NCI-H1694 treated with DMSO at 0.1 percent for 48 hours (cell line): ENCODE data around the gene WWOX.

ENCODE experiments used
- DNase-seq: peaks from one replicate; lab custom pipeline; 2025; lab: John Stamatoyannopoulos, UW

WWOX gene

GRCh38 chr16:78530283-78530682 is 430.8 kb downstream of the WWOX start:
- DNase-seq: no peak

- no peak for DNase-seq
Observed at GRCh38 chr16:78535098-78535497, 435.6 kb downstream of the WWOX start.

GRCh38 chr16:78537511-78537910 is 438.1 kb downstream of the WWOX start:
- DNase-seq: no peak

GRCh38 chr16:78538292-78538691 is 438.8 kb downstream of the WWOX start:
- DNase-seq: no peak

- no peak for DNase-seq
Observed at GRCh38 chr16:78538919-78539318, 439.5 kb downstream of the WWOX start.

GRCh38 chr16:78542419-78542818 is 443.0 kb downstream of the WWOX start:
- no peak for DNase-seq

- no peak for DNase-seq
Observed at GRCh38 chr16:78543023-78543422, 443.6 kb downstream of the WWOX start.

GRCh38 chr16:78549366-78549765 is 449.9 kb downstream of the WWOX start:
- no peak for DNase-seq

GRCh38 chr16:78551487-78552085 is 452.1 kb downstream of the WWOX start:
- DNase-seq: no peak

GRCh38 chr16:78552106-78552675 is 452.7 kb downstream of the WWOX start:
- no peak for DNase-seq

GRCh38 chr16:78552716-78553115 is 453.3 kb downstream of the WWOX start:
- no peak for DNase-seq

- no peak for DNase-seq
Observed at GRCh38 chr16:78553268-78554039, 454.0 kb downstream of the WWOX start.

- no peak for DNase-seq
Observed at GRCh38 chr16:78556421-78556820, 457.0 kb downstream of the WWOX start.

- no peak for DNase-seq
Observed at GRCh38 chr16:78560997-78561396, 461.5 kb downstream of the WWOX start.

- no peak for DNase-seq
Observed at GRCh38 chr16:78562111-78562510, 462.7 kb downstream of the WWOX start.

- DNase-seq: peak; percentile 26
Observed at GRCh38 chr16:78562650-78563049, 463.2 kb downstream of the WWOX start.

- peak; percentile 64 for DNase-seq
Observed at GRCh38 chr16:78563905-78564304, 464.5 kb downstream of the WWOX start.

- no peak for DNase-seq
Observed at GRCh38 chr16:78566397-78567073, 467.1 kb downstream of the WWOX start.

GRCh38 chr16:78570399-78571141 is 471.1 kb downstream of the WWOX start:
- DNase-seq: no peak

GRCh38 chr16:78571434-78571833 is 472.0 kb downstream of the WWOX start:
- no peak for DNase-seq

GRCh38 chr16:78571898-78572358 is 472.5 kb downstream of the WWOX start:
- DNase-seq: no peak

GRCh38 chr16:78574571-78574970 is 475.1 kb downstream of the WWOX start:
- no peak for DNase-seq
